GM19099 (cell line): ENCODE results near the gene ASPG.

Experiments used
- POLR2A ChIP-seq: IDR thresholded peaks from 3 replicates; pipeline ENCODE4 v1.6.1; 2011; ENCODE audit warnings: low read depth; ENCODE audit not compliant: insufficient read length; ENCODE audit errors: extremely low read depth

Gene ASPG

GRCh38 chr14:104064003-104064402 lies 21.5 kb upstream of the ASPG start:
- no peak for TF ChIP-seq POLR2A

GRCh38 chr14:104066279-104066678 lies 19.2 kb upstream of the ASPG start:
- no peak for TF ChIP-seq POLR2A

- no peak for TF ChIP-seq POLR2A
Observed at GRCh38 chr14:104066719-104067295, 18.7 kb upstream of the ASPG start.

DNA sequence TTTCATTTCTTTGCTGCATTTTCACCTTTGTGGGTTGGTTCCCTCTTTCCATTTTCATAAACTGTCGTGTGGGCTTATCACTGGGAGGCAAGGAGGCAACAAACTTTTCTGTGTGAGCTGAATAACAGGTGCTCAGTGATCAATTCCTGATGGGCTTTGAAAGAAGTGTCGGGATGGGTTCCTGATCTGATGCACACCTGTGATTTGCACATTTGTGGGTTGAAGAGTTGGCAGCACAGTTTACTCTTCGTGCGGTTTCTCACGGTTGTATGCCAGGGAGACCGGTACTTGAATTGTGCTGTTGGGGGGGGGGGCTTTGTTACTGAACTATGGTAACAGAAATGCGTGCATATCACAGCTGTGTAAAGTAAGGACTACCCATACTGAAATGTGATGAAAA lies 16.0 kb upstream of the ASPG start:
- TF ChIP-seq POLR2A: no peak

DNA sequence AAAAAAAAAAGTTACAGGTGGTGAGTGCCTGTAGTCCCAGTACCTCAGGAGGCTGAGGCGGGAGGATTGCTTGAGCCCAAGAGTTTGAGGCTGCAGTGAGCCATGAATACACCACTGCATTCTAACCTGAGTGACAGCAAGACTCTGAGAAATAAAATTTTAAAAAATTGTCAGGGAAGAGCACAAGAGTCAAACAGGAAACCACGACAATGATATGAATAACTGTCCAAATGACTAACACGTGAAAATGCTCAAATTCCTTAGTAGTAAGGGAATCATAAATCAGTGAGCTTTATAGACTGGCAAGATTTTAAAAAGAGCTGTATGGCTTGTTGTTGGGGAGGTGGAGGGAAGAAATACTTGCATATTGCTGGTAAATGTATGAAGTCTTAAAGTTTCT lies 12.9 kb upstream of the ASPG start:
- no peak for TF ChIP-seq POLR2A

- no peak for TF ChIP-seq POLR2A
Observed at GRCh38 chr14:104073764-104074163, 11.7 kb upstream of the ASPG start.

DNA sequence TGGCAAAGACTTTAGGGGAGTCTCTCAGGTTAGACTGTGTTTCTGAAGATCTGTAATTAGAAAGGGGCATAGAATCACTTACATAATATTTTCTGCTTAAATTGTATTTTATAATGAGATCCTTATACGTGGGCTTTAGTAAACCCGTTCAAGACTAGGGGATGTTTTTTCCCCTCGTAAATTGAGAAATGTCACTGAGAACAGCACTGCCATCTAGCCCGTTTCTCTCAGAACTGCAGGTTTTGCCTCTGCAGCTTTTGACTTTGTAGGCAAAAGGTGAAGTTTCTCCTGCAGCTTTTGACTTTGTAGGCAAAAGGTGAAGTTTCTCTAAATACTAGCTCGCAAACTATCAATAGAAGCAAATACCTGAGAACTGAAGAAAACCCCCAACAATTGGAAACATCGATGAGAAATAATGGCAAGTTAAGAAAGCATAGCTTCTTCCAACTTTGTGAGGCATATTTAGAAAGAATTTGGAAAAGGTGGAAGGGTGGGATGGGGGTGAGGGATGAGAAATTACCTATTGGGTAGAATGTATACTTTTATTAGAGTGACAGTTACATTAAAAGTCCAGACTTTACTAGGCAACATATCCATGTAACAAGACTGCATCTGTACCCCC lies 9.9 kb upstream of the ASPG start:
- TF ChIP-seq POLR2A: no peak

GRCh38 chr14:104076743-104077142 lies 8.8 kb upstream of the ASPG start:
- no peak for TF ChIP-seq POLR2A

DNA sequence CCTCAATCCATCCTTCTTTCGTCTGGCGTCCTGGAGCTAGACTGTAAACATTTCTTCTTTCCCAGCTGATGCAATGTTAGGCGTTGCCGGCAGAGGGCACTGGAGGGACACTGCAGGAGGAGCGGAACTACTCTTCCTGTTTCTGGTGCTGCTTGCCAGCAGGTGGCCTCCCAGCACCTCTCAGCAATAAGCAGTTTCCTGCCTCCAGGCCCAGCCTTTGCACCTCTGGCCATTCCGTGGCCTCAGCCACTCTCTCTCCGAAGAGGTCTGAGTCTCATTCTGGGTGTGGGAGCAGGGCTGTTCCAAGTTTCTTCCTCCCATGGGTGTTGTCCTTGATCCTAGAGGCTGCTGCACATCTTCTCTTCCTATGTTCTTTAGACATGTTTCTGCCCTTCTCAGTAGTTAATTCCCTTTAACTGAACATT lies 7.5 kb upstream of the ASPG start:
- TF ChIP-seq POLR2A: no peak

DNA sequence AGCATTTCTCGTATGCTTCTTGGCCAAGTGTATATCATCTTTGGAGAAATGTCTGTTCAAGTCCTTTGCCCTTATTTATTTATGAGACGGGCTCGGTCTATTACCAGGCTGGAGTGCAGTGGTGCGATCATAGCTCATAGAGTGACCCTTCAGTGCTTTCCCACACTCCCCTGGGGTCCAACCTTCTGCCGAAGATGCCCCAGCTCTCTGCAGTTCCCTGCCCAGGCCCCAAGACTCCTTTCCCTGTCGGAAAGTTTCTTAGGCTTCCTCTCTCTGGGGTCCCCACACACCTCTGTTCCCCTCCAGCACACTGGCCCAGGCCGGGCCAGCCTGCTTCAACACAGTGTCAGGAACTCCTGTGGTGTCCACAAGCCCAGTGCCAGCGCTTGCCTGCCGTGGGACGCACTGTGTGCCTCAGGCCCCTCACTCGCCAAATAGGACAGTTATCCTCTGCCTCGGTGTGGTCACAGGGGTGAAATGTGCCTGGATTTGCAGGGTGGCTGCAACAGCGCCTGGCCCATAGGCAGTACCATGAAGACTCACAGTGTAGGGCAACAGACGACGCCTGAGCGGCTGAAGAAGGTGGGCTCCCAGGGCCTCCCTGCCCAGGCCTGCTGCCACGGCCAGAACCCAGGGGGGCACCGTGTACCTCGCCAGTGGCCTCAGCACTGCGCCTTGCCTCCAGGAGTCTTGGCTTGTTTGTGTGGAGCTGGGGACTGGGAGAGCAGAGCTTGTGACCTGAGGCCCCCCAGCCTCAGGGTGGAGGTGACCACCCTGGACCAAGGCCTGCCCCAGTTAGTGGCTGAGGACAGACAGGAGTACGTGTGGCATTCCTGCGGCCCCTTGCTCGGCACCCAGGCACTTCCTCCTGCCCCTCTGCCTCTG lies 4.9 kb upstream of the ASPG start:
- TF ChIP-seq POLR2A: no peak

DNA sequence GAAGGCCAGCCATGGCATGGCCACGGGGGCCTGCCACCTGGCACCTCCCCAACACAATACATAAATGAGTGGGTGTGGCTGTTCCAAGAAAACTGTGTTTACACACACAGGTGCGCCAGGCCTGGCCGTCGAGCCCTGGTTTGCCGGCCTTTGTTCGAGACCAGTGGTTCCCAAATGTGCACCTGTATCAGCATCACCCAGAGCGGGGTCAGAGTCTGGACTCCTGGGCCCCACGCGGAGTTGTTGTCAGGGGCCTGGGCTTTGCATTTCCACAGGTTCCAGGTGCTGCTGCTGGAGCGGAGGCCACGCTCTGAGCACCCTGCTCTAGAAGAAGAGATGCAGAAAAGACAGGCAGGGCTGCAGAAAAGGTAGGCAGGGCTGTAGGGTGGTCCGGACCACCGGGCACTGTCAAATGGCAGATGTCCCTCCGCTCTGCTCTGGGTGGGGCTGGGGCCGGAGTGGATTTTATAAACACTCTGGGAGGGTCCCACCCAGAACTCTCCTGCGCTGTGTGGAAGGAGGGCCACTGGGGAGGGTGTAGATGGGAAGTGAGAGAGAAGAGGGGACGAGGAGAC lies 4.2 kb upstream of the ASPG start:
- TF ChIP-seq POLR2A: no peak

- no peak for TF ChIP-seq POLR2A
Observed at GRCh38 chr14:104081951-104082464, 3.5 kb upstream of the ASPG start.

GRCh38 chr14:104082807-104083206 lies 2.7 kb upstream of the ASPG start:
- no peak for TF ChIP-seq POLR2A

DNA sequence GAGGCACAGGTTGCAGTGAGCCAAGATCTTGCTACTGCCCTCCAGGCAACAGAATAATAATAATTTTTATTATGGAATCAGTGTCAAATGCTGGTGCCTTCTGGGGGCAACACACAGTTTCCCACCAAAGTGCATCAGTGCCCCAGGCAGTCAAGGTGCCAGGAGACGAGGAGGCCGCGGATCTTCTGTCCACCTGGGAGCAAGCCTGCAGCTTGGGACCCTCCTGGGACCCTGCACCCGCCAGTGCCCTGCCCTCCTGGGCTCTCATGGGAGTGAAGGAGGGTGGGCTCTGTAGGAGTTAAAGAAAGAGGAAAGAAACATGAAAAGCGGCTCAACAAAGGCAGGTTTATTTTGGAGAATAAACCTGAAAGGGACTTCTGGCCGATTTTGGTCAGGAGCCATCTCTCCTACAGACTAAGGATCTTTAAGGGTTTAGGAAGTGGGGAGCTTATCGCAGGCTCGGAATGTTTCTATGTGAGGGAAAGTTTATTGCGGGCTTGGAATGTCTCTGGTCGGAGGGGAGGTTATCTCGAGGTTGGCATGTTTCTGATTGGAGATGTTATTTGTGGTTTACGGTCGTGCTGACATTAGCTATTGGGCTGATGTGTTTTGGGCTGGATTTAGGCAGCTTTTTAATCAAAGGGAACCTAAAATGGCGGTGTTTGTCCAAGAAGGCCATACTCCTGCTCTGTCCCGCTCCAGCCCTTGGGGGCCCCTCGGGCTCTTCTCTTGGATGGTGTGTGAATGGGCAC lies 1.1 kb upstream of the ASPG start:
- TF ChIP-seq POLR2A: no peak

- TF ChIP-seq POLR2A: no peak
Observed at GRCh38 chr14:104085889-104086201, 345 bp downstream of the ASPG start.
